GM12873 (cell line): ENCODE data around the gene APPL2.

Source experiments
- TF ChIP-seq, protein P1 (sequence below): IDR thresholded peaks from 2 replicates; pipeline ENCODE4 v1.5.1; 2012; ENCODE audit warnings: low read depth, mild to moderate bottlenecking, moderate library complexity, low read length, control low read depth; ENCODE audit not compliant: insufficient read depth; ENCODE audit errors: missing control alignments

APPL2 gene, protein sequence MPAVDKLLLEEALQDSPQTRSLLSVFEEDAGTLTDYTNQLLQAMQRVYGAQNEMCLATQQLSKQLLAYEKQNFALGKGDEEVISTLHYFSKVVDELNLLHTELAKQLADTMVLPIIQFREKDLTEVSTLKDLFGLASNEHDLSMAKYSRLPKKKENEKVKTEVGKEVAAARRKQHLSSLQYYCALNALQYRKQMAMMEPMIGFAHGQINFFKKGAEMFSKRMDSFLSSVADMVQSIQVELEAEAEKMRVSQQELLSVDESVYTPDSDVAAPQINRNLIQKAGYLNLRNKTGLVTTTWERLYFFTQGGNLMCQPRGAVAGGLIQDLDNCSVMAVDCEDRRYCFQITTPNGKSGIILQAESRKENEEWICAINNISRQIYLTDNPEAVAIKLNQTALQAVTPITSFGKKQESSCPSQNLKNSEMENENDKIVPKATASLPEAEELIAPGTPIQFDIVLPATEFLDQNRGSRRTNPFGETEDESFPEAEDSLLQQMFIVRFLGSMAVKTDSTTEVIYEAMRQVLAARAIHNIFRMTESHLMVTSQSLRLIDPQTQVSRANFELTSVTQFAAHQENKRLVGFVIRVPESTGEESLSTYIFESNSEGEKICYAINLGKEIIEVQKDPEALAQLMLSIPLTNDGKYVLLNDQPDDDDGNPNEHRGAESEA

DNA sequence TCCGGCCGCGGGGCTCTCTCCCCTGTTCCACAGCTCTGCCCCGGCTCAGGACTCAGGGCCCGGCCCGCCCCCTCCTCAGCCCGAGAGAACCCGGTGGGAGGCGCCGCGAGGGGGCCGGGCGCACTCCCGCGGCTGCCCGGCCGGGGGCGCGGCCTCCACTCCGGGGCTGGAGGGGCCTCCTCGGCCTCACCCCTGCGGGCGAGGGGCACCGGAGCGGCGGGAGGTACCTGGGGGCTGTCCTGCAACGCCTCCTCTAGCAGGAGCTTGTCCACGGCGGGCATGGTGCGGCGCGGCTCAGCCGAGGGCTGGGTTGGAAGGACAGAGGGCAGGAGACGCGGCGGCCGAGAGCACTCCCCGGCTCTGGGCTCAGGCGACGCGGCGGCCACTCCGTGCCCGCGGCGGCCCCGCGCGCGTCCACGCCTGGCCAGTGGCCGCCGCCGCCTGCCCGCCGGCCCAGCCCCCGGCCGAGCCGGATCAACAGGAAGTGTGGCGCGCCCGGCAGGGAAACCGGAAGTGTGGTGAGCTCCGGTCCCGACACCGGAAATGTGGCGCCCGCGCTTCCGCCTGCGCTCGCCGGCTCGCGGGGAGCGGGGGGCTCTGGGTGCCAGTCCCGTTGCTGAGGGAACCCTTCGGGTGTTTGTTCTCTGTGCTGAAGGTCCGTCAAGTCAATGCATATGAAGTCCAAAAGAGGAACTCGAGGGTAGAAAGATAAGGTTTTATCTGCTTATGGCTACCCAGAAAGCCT, at the start of gene APPL2:
APPL2 (minus strand) TSS at position 443 of the 745 bp plus-strand sequence; CDS start at position 281, 162 bp downstream.
- TF ChIP-seq, protein P1, sequence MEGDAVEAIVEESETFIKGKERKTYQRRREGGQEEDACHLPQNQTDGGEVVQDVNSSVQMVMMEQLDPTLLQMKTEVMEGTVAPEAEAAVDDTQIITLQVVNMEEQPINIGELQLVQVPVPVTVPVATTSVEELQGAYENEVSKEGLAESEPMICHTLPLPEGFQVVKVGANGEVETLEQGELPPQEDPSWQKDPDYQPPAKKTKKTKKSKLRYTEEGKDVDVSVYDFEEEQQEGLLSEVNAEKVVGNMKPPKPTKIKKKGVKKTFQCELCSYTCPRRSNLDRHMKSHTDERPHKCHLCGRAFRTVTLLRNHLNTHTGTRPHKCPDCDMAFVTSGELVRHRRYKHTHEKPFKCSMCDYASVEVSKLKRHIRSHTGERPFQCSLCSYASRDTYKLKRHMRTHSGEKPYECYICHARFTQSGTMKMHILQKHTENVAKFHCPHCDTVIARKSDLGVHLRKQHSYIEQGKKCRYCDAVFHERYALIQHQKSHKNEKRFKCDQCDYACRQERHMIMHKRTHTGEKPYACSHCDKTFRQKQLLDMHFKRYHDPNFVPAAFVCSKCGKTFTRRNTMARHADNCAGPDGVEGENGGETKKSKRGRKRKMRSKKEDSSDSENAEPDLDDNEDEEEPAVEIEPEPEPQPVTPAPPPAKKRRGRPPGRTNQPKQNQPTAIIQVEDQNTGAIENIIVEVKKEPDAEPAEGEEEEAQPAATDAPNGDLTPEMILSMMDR = peak; percentile 54

DNA sequence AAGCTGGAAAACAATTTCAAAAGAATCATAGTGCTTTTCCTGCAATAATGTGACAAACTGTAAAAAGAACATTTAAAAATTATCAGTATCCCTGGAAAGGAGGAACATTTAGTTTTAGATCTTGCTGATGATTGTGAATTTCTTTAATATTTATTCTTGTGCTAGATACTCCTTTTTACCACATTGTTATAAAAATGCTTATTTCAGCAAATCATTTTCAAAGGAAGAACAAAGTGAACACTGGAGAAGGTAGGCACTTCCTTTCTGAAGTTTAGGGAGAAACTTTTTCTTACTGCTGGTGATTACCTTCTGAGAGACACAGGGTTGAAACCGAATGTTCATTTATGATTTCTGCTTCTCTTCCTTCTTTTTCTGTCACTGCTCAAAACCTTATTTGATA, 49.4 kb upstream of the APPL2 start:
- TF ChIP-seq, protein P1 = no peak

DNA sequence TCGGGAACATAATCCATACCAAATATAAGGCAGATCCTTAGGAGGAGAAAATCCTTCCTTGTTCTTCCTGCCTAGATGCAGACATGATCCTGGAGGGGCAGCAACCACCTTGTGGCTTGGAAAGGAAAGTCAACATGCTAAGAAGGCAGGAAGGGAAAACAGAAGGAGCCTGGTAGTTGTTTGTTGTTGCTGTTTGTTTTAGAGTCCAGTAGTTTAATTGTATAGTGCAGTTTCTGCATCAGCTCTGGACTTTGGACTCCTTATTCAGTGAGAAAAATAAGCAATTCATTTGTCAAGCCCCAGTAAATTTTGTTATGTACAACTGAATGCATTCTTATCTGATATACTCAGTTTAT, 45.7 kb upstream of the APPL2 start:
- TF ChIP-seq, protein P1 = no peak

DNA sequence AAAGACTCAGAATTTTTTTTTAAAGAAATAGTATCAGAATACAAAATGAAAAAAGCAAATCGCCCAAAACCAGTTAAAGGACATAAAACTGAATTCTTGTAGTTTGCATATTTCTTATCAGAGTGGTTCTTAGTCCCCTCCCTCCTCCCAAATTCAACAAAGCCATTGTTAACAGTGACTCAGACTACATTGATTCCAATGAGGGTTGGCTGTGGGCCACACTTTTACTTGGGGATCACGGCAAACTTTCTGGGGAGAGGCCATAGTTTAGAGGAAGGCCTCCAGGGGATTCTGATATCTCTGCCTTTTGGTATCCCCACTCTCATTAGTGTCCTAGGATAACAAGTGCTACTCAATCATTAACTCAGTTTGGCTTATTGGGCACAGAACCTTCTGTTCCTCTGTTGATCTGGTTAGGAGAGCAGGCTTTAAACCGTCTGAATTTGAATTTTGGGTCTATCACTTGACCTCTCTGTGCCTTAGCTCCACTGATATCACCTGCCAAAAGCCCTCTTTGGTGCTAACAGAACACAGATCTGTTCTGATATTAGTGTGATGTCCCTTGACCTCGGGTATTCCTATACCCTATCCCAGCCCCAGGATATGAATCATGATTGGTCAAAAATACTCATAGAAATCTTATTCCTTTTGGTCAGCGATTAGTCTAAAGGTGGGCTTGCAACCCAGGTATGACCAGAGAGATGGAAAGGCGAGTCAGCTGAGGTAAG, 45.2 kb upstream of the APPL2 start:
- TF ChIP-seq, protein P1 = no peak

DNA sequence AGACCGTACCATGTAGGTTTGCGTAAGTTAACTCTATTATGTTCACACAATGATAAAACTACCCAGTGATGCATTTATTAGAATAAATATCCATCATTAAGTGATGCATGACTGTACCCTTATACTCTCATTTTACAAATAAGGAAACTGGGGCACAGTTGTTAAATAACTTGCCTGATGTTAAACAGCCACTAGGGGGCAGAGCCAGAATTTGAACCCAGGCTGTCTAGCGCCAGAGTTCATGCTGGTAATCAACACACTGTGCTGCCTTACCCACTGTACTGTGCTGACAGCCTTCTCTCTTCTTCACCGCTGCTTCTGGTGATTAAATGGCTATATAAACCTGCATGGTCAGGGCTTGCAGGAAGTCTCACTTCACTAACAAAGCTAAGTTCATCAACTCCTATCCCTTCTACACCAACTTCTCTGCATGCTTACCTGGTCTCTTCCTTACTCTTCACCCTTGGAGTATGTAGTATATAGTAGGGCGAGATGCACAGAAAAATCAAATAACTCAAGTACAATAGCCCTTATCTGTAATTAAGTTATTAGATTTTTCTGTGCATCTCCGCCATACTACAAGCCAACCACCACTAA, 43.6 kb upstream of the APPL2 start:
- TF ChIP-seq, protein P1 = peak; percentile 80

DNA sequence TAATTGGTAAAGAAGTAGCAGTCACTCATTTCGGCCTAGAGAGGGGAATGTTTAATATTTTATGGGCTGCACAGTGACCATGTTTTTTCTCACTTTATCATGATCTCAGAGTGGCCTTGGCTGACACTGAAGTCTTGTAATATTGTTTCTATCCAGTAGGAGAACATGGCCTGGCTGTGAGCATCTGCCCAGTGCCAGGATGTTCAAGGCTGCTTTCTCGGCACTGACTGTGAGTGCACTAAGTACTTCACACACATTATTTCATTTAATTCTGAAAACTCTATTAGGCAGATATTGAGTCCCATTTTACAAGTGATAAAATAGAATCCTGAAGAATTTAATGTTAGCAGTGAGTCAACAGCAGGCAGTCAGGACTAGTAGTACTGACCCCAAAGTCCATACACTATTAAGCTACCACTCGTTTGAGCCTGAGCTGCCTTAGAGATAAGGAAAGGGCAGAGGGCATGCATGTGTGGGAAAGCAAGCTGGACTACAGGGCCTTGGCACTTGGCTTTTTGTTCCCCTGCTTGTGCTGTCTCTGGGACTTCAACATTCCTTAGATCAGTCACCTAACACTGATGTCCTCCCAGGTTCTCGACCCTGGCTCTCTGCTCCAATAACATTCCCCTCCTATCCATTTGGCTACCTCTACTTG, 42.2 kb upstream of the APPL2 start:
- TF ChIP-seq, protein P1 = peak; percentile 28
